Measurements from ENCODE around the gene LDHAL6B.

The LDHAL6B gene

DNA sequence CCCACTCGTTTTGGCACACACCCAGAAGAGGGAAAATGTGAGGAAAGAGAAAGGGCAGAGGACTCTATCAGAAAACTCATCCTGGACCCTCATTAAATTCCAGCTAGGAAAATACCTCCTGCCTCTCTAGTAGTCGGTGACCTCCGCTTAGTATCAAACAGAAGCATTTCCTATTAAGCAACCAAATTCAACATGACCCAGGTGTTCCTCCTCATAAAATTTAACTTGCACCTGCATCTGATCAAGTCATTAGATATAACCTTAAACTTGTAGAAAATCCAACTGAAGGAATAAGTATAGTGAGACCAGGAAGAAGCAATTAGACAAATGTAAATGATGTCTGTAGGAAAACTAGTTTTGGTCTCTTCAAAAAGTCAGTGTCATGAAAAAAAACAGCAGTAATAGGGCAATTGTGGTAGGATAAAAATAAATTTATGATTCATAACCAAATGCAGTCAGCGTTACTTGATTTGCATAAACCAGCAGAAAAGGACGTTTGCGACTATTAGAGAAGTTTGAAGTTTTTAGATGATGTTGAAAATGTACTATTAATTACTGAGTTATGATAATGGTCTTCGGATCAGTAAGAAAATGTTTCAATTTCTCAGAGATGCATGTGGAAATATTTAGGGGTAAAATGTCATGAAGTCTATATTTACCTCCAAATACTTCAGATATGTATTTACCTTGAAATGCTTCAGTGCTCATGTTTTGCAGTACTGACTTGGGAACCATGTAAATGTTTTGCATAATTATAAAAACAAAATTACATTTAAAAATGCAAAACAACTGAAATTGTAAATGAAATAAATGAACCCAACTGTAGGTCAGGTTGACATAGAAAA lies 44.6 kb downstream of the LDHAL6B start:
- no peak for DNase-seq (ENCODE audit: low read depth in 2 of 2)

DNA sequence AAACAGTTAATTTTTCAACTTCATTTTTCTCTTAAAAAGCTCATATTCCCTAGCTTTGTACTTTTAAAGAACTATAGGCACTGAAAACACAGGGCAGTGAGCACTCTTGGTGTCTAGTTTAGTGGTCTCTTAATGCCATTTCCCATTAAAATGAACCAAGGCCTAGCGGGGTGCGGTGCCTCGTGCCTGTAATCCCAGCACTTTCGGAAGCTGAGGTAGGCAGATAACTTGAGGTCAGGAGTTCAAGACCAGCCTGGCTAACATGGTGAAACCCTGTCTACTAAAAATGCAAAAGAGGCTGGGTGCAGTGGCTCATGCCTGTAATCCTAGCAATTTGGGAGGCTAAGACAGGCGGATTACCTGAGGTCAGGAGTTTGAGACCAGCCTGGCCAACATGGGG lies 45.5 kb downstream of the LDHAL6B start:
- no peak for DNase-seq (ENCODE audit: low read depth in 2 of 2)

DNA sequence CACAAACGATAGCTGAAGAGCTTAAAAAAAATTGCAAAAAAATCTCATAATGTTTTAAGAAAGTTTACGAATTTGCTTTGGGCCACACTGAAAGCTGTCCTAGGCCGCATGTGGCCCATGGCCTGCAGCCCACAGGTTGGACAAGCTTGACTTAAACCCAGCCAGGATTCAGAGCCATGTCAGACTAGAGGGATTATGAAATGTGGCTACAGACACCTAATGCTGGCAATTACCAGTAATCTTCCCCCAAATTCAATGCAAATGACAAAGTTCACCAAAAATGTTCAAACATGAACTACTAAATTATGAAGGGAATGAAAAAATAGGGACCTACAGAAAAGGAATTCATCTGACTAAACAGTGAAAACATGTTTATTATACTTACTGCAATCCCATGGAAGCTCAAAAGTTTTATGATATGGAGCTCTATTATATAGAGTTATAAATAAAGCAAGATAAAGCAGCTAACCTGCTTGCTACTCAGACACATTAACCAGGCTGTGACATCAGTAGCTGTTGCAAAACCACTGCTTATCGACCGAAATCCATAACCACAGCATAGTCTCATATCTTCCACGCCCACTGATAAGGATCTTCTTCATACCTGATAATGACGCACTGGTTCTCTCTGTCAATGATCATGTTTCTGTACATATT lies 49.2 kb downstream of the LDHAL6B start:
- DNase-seq (ENCODE audit: low read depth in 2 of 2) = no peak

DNA sequence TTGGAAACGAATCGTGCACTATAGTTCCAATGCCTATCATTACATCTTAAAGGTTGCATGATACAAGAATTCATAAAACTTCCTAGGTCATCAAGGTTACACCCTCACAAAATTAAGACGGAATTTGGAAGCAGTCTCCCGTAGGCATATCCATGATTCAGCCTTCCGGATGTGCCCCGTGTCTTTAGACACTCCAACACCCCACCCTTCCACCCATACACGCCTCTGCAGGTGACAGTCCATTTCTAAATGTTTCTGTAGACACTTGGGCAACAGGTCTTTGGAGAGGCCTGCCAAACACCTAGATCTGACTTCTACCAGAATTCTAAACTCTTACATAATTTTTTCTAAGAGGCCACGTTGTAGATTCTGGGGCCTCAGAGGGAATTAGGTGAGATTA lies 49.8 kb downstream of the LDHAL6B start:
- no peak for DNase-seq (ENCODE audit: low read depth in 2 of 2)

DNA sequence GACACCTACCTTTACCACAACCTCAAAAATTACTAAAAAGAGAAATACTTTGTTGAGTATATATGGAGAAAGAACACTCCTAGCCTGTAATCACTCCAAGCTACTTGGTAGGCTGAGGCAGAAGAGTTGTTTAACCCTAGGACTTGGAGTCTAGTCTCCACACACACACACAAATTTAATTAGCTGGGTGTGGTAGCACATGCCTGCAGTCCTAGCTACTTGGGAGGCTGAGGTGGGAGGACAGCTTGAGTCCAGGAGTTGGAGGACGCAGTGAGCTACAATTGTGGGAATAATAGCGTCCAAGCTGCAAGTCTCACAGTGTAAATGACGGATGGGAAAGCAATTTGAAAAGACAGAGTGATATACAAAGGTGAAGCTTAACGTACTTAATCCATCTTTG lies 50.5 kb downstream of the LDHAL6B start:
- DNase-seq (ENCODE audit: low read depth in 2 of 2) = no peak

All from stimulated activated CD4-positive, alpha-beta T cell treated with anti-CD3 and anti-CD28 coated beads, Interleukin-4, amount 100 ng/mL, for 48 hours (primary cell).